Measurements from ENCODE around the gene PXDN.

The PXDN gene

GRCh38 chr2:1787755-1788477, 43.6 kb upstream of the PXDN start:
- no peak for TF ChIP-seq ZC3H10 (CRISPR knock-in tag; IDR thresholded peaks at IDR 0.05)
- no peak for TF ChIP-seq PATZ1 (CRISPR knock-in tag; IDR thresholded peaks at IDR 0.05; ENCODE audit: borderline replicate concordance)
- TF ChIP-seq ZNF70 (CRISPR knock-in tag; IDR thresholded peaks at IDR 0.05), result no peak
- TF ChIP-seq OSR1 (CRISPR knock-in tag; IDR thresholded peaks at IDR 0.05), result no peak
- TF ChIP-seq CREB5 (CRISPR knock-in tag; IDR thresholded peaks at IDR 0.05; ENCODE audit: low read depth), result no peak
- TF ChIP-seq ZNF565 (CRISPR knock-in tag; conservative IDR thresholded peaks at IDR 0.05; ENCODE audit: low read depth), result no peak
- TF ChIP-seq ZFP30 (CRISPR knock-in tag; IDR thresholded peaks at IDR 0.05), result no peak
- TF ChIP-seq RARB (CRISPR knock-in tag; IDR thresholded peaks at IDR 0.05), result no peak
- no peak for TF ChIP-seq TCF4 (CRISPR knock-in tag; IDR thresholded peaks at IDR 0.05; ENCODE audit: borderline replicate concordance)
- TF ChIP-seq ARNTL (CRISPR knock-in tag; IDR thresholded peaks at IDR 0.05; ENCODE audit: borderline replicate concordance, low read depth), result no peak
- TF ChIP-seq CSDC2 (CRISPR knock-in tag; IDR thresholded peaks at IDR 0.05), result no peak
- TF ChIP-seq ZNF8 (CRISPR knock-in tag; IDR thresholded peaks at IDR 0.05), result no peak
- no peak for TF ChIP-seq ESRRG (CRISPR knock-in tag; IDR thresholded peaks at IDR 0.05)
- no peak for TF ChIP-seq POU6F1 (CRISPR knock-in tag; IDR thresholded peaks at IDR 0.05; ENCODE audit: borderline replicate concordance, low read depth)
- no peak for TF ChIP-seq TSHZ2 (CRISPR knock-in tag; IDR thresholded peaks at IDR 0.05)
- no peak for ATAC-seq

GRCh38 chr2:1784986-1785617, 40.8 kb upstream of the PXDN start:
- no peak for ATAC-seq
- no peak for TF ChIP-seq ZFP3 (CRISPR knock-in tag; IDR thresholded peaks at IDR 0.05)
- TF ChIP-seq GLIS3 (CRISPR knock-in tag; IDR thresholded peaks at IDR 0.05), result no peak
- no peak for TF ChIP-seq ZC3H10 (CRISPR knock-in tag; IDR thresholded peaks at IDR 0.05)
- no peak for TF ChIP-seq ZNF8 (CRISPR knock-in tag; IDR thresholded peaks at IDR 0.05)
- TF ChIP-seq ISL1 (CRISPR knock-in tag; IDR thresholded peaks at IDR 0.05), result no peak
- no peak for TF ChIP-seq RARB (CRISPR knock-in tag; IDR thresholded peaks at IDR 0.05)
- TF ChIP-seq ZFP30 (CRISPR knock-in tag; IDR thresholded peaks at IDR 0.05), result no peak
- TF ChIP-seq PATZ1 (CRISPR knock-in tag; IDR thresholded peaks at IDR 0.05; ENCODE audit: borderline replicate concordance), result no peak

GRCh38 chr2:1784087-1784486, 39.8 kb upstream of the PXDN start:
- TF ChIP-seq CREB5 (CRISPR knock-in tag; IDR thresholded peaks at IDR 0.05; ENCODE audit: low read depth) (no peak), ZNF8 (CRISPR knock-in tag; IDR thresholded peaks at IDR 0.05) (no peak), ZC3H10 (CRISPR knock-in tag; IDR thresholded peaks at IDR 0.05) (no peak), POU6F1 (CRISPR knock-in tag; IDR thresholded peaks at IDR 0.05; ENCODE audit: borderline replicate concordance, low read depth) (no peak), ZFP3 (CRISPR knock-in tag; IDR thresholded peaks at IDR 0.05) (no peak), TOX (CRISPR knock-in tag; IDR thresholded peaks at IDR 0.05; ENCODE audit: borderline replicate concordance) (no peak), OSR1 (CRISPR knock-in tag; IDR thresholded peaks at IDR 0.05) (no peak), ISL1 (CRISPR knock-in tag; IDR thresholded peaks at IDR 0.05) (no peak), GLIS3 (CRISPR knock-in tag; IDR thresholded peaks at IDR 0.05) (no peak)
- no peak for ATAC-seq
